Stimulated activated CD4-positive, alpha-beta T cell treated with anti-CD3 and anti-CD28 coated beads, Interleukin-4, amount 100 ng/mL, for 4 hours (primary cell): ENCODE results near the gene PDGFD.

Experiments
- DNase-seq, 2 experiments: peaks; one replicate each; pipeline ENCODE4 v3.0.0-alpha.2; 2020

The PDGFD gene

GRCh38 chr11:103872748-103873147, 291.2 kb downstream of the PDGFD start:
- no peak for DNase-seq

GRCh38 chr11:103871923-103872551, 291.9 kb downstream of the PDGFD start:
- DNase-seq = no peak

- no peak for DNase-seq
Measured at GRCh38 chr11:103870821-103871309, 293.1 kb downstream of the PDGFD start.

GRCh38 chr11:103867481-103867880, 296.5 kb downstream of the PDGFD start:
- DNase-seq = no peak

GRCh38 chr11:103863497-103863896, 300.4 kb downstream of the PDGFD start:
- no peak for DNase-seq

- DNase-seq = no peak
Measured at GRCh38 chr11:103862802-103863174, 301.2 kb downstream of the PDGFD start.

GRCh38 chr11:103862094-103862801, 301.7 kb downstream of the PDGFD start:
- no peak for DNase-seq
